Measurements from ENCODE around the gene GRAMD1B.

- no peak for TF ChIP-seq POLR2A (IDR thresholded peaks at IDR 0.05)
- TF ChIP-seq, protein P1, sequence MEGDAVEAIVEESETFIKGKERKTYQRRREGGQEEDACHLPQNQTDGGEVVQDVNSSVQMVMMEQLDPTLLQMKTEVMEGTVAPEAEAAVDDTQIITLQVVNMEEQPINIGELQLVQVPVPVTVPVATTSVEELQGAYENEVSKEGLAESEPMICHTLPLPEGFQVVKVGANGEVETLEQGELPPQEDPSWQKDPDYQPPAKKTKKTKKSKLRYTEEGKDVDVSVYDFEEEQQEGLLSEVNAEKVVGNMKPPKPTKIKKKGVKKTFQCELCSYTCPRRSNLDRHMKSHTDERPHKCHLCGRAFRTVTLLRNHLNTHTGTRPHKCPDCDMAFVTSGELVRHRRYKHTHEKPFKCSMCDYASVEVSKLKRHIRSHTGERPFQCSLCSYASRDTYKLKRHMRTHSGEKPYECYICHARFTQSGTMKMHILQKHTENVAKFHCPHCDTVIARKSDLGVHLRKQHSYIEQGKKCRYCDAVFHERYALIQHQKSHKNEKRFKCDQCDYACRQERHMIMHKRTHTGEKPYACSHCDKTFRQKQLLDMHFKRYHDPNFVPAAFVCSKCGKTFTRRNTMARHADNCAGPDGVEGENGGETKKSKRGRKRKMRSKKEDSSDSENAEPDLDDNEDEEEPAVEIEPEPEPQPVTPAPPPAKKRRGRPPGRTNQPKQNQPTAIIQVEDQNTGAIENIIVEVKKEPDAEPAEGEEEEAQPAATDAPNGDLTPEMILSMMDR (IDR thresholded peaks at IDR 0.05 in 4 of 5, conservative IDR thresholded peaks at IDR 0.05 in 1 of 5): no peak
Measured at GRCh38 chr11:123480882-123481281, 50.8 kb downstream of the GRAMD1B start.

All from gastrocnemius medialis (tissue), 4 donors.